HepG2 (cell line): Measurements from ENCODE around the gene LAIR1. TPM values are rescaled to one million over a fixed set of nuclear protein-coding genes. Genes with fewer than 3 reads are reported as not detected.

Source experiments
- ATAC-seq: fragments of 200-7000 bp; cut with Tn5 transposase; 3 replicates; pipeline ENCODE4 v1.9.1; 2020; ENCODE audit warnings: mild to moderate bottlenecking, moderate library complexity
- BruUV-seq: library from RNA; stranded (reverse); fragments of 400-500 nt; replicated peaks from 2 replicates; lab custom pipeline; 2021; lab: Mats Ljungman, UMichigan
- CTCF ChIA-PET: fragments of 300-600 bp; formaldehyde crosslinking; extraction: SDS; loops from one replicate; lab custom pipeline; 2021; ENCODE audit warnings: low total read pairs, inconsistent platforms, low intra/inter-chr PET ratio; lab: Yijun Ruan, JAX
- POLR2A ChIA-PET: fragments of 350-600 bp; sonication (Branson Sonifier 250); formaldehyde crosslinking; loops from one replicate; lab custom pipeline; 2020; ENCODE audit warnings: antibody characterized with exemption, inconsistent platforms; lab: Yijun Ruan, JAX
- DNase-seq: peaks from one replicate; pipeline ENCODE4 v3.0.0-alpha.2; 2015; ENCODE audit warnings: low spot score
- FAIRE-seq: peaks from 3 replicates; lab custom pipeline; 2011; peaks lifted over from hg19 to GRCh38; lab: Jason Lieb, UNC
- H2AFZ ChIP-seq: one replicate; pipeline ENCODE4 v1.6.1; 2011; ENCODE audit warnings: low read length, inconsistent platforms
- H3K27ac ChIP-seq: fragments of 300-600 bp; 3 replicates; pipeline ENCODE4 v1.8.0; 2011; ENCODE audit warnings: mixed run types, mild to moderate bottlenecking, mixed read lengths, low read length, inconsistent platforms; ENCODE audit not compliant: insufficient read depth; ENCODE audit errors: extremely low read length
- H3K27me3 ChIP-seq, 2 experiments: fragments of 200-600 bp in 1 of 2; 2 replicates in 1 of 2; 3 replicates in 1 of 2; pipeline versions ENCODE4 v1.6.0 to v1.8.0; 2011; ENCODE audit warnings: low read length in 2 of 2, mild to moderate bottlenecking in 2 of 2, moderate library complexity in 2 of 2, inconsistent platforms in 1 of 2; ENCODE audit not compliant: insufficient read depth in 2 of 2, control insufficient read depth in 1 of 2
- H3K36me3 ChIP-seq, 2 experiments: fragments of 200-600 bp in 1 of 2; replicated peaks in 1 of 2; 2 replicates in 1 of 2; 3 replicates in 1 of 2; pipeline versions ENCODE4 v1.5.1 to v1.8.0; 2011; ENCODE audit warnings: low read length in 2 of 2, inconsistent platforms in 1 of 2; ENCODE audit not compliant: insufficient read depth in 2 of 2, control insufficient read depth in 1 of 2
- H3K4me1 ChIP-seq: 2 replicates; pipeline ENCODE4 v1.5.1; 2012; ENCODE audit warnings: low read length, inconsistent platforms; ENCODE audit not compliant: insufficient read depth
- H3K4me2 ChIP-seq: 2 replicates; pipeline ENCODE4 v1.6.0; 2011; ENCODE audit warnings: low read depth, low read length, inconsistent platforms
- H3K4me3 ChIP-seq, 3 experiments: fragments of 200-600 bp in 1 of 3; sonication (generic), shearing (Covaris generic) in 1 of 3; replicated peaks in 1 of 3; 2 replicates each; pipeline ENCODE4 v1.5.1; 2011 to 2016; ENCODE audit warnings: low read length in 3 of 3, inconsistent platforms in 2 of 3, low read depth in 2 of 3, mild to moderate bottlenecking in 2 of 3, control low read depth in 1 of 3, mixed read lengths in 1 of 3; ENCODE audit not compliant: insufficient read depth in 1 of 3
- H3K79me2 ChIP-seq: one replicate; pipeline ENCODE4 v1.6.1; 2011; ENCODE audit warnings: low read length, inconsistent platforms; ENCODE audit not compliant: insufficient read depth
- H3K9ac ChIP-seq: 2 replicates; pipeline ENCODE4 v1.6.0; 2011; ENCODE audit warnings: mild to moderate bottlenecking, low read depth, low read length, inconsistent platforms; ENCODE audit not compliant: insufficient read depth
- H3K9me3 ChIP-seq: 2 replicates; pipeline ENCODE4 v1.5.1; 2012; ENCODE audit warnings: mild to moderate bottlenecking, low read length
- H4K20me1 ChIP-seq: 2 replicates; pipeline ENCODE4 v1.6.0; 2011; ENCODE audit warnings: inconsistent platforms, mild to moderate bottlenecking, low read length, moderate library complexity; ENCODE audit not compliant: insufficient read depth
- GATAD2A ChIP-seq: IDR thresholded peaks from 2 replicates; pipeline ENCODE4 v1.6.1; 2016
- HNRNPH1 ChIP-seq: fragments of 200-400 bp; formaldehyde crosslinking; optimal IDR thresholded peaks from 2 replicates; pipeline ENCODE3; 2017; ENCODE audit warnings: mild to moderate bottlenecking, low read depth, low read length
- IRF2 ChIP-seq: IDR thresholded peaks from 2 replicates; pipeline ENCODE4 v1.6.1; 2018; ENCODE audit warnings: missing genetic modification reagents, missing compliant biosample characterization
- NFIB ChIP-seq: sonication (generic); formaldehyde crosslinking; IDR thresholded peaks from 2 replicates; pipeline ENCODE4 v1.9.0; 2021; ENCODE audit warnings: missing genetic modification reagents, mild to moderate bottlenecking, borderline replicate concordance
- POLR2AphosphoS5 ChIP-seq: IDR thresholded peaks from 2 replicates; pipeline ENCODE4 v1.6.1; 2012; ENCODE audit warnings: low read depth, low read length
- RBM39 ChIP-seq: fragments of 200-400 bp; formaldehyde crosslinking; IDR thresholded peaks from one replicate; pipeline ENCODE4 v1.6.1; 2018; ENCODE audit warnings: antibody characterized with exemption, mild to moderate bottlenecking, low read depth, low read length; ENCODE audit not compliant: poor library complexity, severe bottlenecking
- RCOR2 ChIP-seq: IDR thresholded peaks from 2 replicates; pipeline ENCODE4 v1.6.1; 2016; ENCODE audit warnings: missing biosample characterization, missing genetic modification reagents
- TCF12 ChIP-seq, 2 experiments: fragments of 450-650 bp in 1 of 2; sonication (generic) in 1 of 2; formaldehyde crosslinking in 1 of 2; IDR thresholded peaks; 2 replicates each; pipeline versions ENCODE4 v1.6.1 to v1.8.0; 2017 to 2022; ENCODE audit warnings: antibody characterized with exemption in 1 of 2, mild to moderate bottlenecking in 1 of 2, missing genetic modification reagents in 1 of 2, moderate library complexity in 1 of 2
- TMF1 ChIP-seq: sonication (generic); formaldehyde crosslinking; IDR thresholded peaks from 2 replicates; pipeline ENCODE4 v1.8.1; 2022; ENCODE audit warnings: low read depth, missing genetic modification reagents
- ZC3H13 ChIP-seq: sonication (generic); formaldehyde crosslinking; IDR thresholded peaks from 2 replicates; pipeline ENCODE4 v1.8.1; 2023; ENCODE audit warnings: mild to moderate bottlenecking, missing genetic modification reagents, moderate library complexity
- ZNF251 ChIP-seq: sonication (generic); formaldehyde crosslinking; IDR thresholded peaks from 2 replicates; pipeline ENCODE4 v1.9.0; 2021; ENCODE audit warnings: mild to moderate bottlenecking, missing genetic modification reagents
- ZNF562 ChIP-seq: sonication (generic); formaldehyde crosslinking; IDR thresholded peaks from 2 replicates; pipeline ENCODE4 v1.8.0; 2022; ENCODE audit warnings: missing genetic modification reagents, borderline replicate concordance
- ZNF720 ChIP-seq: sonication (generic); formaldehyde crosslinking; IDR thresholded peaks from 2 replicates; pipeline ENCODE4 v1.4.0; 2020; ENCODE audit warnings: missing genetic modification reagents
- ZNF839 ChIP-seq: sonication (generic); formaldehyde crosslinking; IDR thresholded peaks from 2 replicates; pipeline ENCODE4 v1.4.0; 2020; ENCODE audit warnings: missing genetic modification reagents, mild to moderate bottlenecking, borderline replicate concordance
- WGBS: methylation state at CpG from one replicate; pipeline ENCODE4 v1.1.6; 2017; ENCODE audit warnings: low lambda C conversion rate; 5-methylcytosine and 5-hydroxymethylcytosine counted together
- in situ Hi-C: cut with HindIII; loops from 2 replicates; pipeline ENCODE4 v1.10.0; 2017; ENCODE audit warnings: low pct_unique_long_range_greater_than_20kb; ENCODE audit not compliant: extremely low pct_ligation_motif_present
- intact Hi-C: fragments of 100-400 bp; cut with micrococcal nuclease; formaldehyde crosslinking; loops from one replicate; pipeline ENCODE4 v1.10.0; 2022; ENCODE audit not compliant: unreplicated experiment
- polyA plus RNA-seq, 8 experiments: library from polyadenylated mRNA; depleted of rRNA in 3 of 8; stranded (reverse) in 7 of 8; unstranded in 1 of 8; fragments of >200 nt; fragmentation: Illumina TruSeq in 4 of 8; extraction: Trizol in 4 of 8; gene quantifications; 2 replicates each; pipeline versions ENCODE4 v1.2.1 to v1.2.3, GENCODE V29; 2011 to 2016; ENCODE audit warnings: low read depth in 4 of 8, missing spikeins in 1 of 8, mixed read lengths in 1 of 8; ENCODE audit not compliant: insufficient read depth in 1 of 8
- total RNA-seq, 5 experiments: library from RNA; depleted of rRNA; stranded (reverse); fragments of >200 nt; fragmentation: Illumina TruSeq; extraction: Trizol; gene quantifications; 2 replicates each; pipeline ENCODE4 v1.2.3, GENCODE V29; 2016; ENCODE audit warnings: low read depth in 1 of 5
- TF ChIP-seq, protein P1 (sequence below): sonication (generic); formaldehyde crosslinking; IDR thresholded peaks from 2 replicates; pipeline ENCODE4 v1.4.0; 2020; ENCODE audit warnings: missing genetic modification reagents
- TF ChIP-seq, protein P2 (sequence below): sonication (generic); formaldehyde crosslinking; IDR thresholded peaks from 2 replicates; pipeline ENCODE4 v1.4.0; 2020; ENCODE audit warnings: missing genetic modification reagents
- TF ChIP-seq, protein P3 (sequence below): sonication (generic); formaldehyde crosslinking; IDR thresholded peaks from 2 replicates; pipeline ENCODE4 v1.5.1; 2020; ENCODE audit warnings: mild to moderate bottlenecking, missing genetic modification reagents, borderline replicate concordance

LAIR1 gene
- total and polyA plus RNA-seq, 2 of the 13 experiments (the other 11 are each of a cell fraction or from before 2014, with no cell fraction given): 0.75 to 1.2 TPM

DNA sequence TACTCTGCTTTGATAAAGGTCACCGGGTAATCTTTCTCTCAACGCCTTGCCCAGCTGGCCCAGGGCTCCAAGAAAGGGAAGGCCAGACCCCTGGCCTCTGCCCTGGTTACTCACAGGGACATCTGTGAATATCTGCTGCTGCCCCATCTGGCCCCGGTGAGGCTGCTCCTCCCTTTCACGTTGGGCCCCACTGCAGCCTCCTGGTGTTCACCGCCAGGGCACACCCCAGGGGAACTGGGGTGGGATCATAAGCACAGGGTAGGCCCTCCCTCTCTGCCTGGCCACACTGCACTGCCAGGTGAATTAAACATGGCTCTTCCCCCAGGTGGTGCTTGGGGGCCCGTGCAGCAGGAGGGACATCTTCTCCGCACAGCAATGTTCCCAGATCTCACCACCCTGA is 12.7 kb downstream of the LAIR1 start:
- Histone ChIP-seq H4K20me1 (no peaks in the 10 kb centered on the region), H3K4me1 (no peaks in the 10 kb centered on the region), H3K79me2 (no peaks in the 10 kb centered on the region), H3K9ac (no peak overlapping the region), H3K27me3 (peaks cover 0 to 4% of the 10 kb centered on the region in 2 experiments; a peak in 2 of 5 replicates), H3K36me3 (no peaks in the 10 kb centered on the region), H3K4me2 (no peak overlapping the region), H3K9me3 (no peaks in the 10 kb centered on the region), H3K4me3 (no peak overlapping the region), H2AFZ (no peak overlapping the region), H3K27ac (no peak overlapping the region)
- TF ChIP-seq RCOR2 (CRISPR knock-in tag): no peak
- TF ChIP-seq, protein P1, sequence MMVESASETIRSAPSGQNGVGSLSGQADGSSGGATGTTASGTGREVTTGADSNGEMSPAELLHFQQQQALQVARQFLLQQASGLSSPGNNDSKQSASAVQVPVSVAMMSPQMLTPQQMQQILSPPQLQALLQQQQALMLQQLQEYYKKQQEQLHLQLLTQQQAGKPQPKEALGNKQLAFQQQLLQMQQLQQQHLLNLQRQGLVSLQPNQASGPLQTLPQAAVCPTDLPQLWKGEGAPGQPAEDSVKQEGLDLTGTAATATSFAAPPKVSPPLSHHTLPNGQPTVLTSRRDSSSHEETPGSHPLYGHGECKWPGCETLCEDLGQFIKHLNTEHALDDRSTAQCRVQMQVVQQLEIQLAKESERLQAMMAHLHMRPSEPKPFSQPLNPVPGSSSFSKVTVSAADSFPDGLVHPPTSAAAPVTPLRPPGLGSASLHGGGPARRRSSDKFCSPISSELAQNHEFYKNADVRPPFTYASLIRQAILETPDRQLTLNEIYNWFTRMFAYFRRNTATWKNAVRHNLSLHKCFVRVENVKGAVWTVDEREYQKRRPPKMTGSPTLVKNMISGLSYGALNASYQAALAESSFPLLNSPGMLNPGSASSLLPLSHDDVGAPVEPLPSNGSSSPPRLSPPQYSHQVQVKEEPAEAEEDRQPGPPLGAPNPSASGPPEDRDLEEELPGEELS (CRISPR knock-in tag): no peak
- TF ChIP-seq, protein P2, sequence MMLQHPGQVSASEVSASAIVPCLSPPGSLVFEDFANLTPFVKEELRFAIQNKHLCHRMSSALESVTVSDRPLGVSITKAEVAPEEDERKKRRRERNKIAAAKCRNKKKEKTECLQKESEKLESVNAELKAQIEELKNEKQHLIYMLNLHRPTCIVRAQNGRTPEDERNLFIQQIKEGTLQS (CRISPR knock-in tag): no peak
- TF ChIP-seq ZC3H13: no peak
- TF ChIP-seq ZNF251 (CRISPR knock-in tag): no peak
- TF ChIP-seq GATAD2A (CRISPR knock-in tag): no peak
- TF ChIP-seq TCF12 (IDR thresholded peaks at IDR 0.05): no peak
- TF ChIP-seq TCF12 (CRISPR knock-in tag; IDR thresholded peaks at IDR 0.05): no peak
- no peak for TF ChIP-seq ZNF720 (CRISPR knock-in tag)
- no peak for TF ChIP-seq ZNF562 (CRISPR knock-in tag)
- TF ChIP-seq HNRNPH1: no peak
- TF ChIP-seq NFIB (CRISPR knock-in tag): no peak
- no peak for TF ChIP-seq RBM39
- TF ChIP-seq, protein P3, sequence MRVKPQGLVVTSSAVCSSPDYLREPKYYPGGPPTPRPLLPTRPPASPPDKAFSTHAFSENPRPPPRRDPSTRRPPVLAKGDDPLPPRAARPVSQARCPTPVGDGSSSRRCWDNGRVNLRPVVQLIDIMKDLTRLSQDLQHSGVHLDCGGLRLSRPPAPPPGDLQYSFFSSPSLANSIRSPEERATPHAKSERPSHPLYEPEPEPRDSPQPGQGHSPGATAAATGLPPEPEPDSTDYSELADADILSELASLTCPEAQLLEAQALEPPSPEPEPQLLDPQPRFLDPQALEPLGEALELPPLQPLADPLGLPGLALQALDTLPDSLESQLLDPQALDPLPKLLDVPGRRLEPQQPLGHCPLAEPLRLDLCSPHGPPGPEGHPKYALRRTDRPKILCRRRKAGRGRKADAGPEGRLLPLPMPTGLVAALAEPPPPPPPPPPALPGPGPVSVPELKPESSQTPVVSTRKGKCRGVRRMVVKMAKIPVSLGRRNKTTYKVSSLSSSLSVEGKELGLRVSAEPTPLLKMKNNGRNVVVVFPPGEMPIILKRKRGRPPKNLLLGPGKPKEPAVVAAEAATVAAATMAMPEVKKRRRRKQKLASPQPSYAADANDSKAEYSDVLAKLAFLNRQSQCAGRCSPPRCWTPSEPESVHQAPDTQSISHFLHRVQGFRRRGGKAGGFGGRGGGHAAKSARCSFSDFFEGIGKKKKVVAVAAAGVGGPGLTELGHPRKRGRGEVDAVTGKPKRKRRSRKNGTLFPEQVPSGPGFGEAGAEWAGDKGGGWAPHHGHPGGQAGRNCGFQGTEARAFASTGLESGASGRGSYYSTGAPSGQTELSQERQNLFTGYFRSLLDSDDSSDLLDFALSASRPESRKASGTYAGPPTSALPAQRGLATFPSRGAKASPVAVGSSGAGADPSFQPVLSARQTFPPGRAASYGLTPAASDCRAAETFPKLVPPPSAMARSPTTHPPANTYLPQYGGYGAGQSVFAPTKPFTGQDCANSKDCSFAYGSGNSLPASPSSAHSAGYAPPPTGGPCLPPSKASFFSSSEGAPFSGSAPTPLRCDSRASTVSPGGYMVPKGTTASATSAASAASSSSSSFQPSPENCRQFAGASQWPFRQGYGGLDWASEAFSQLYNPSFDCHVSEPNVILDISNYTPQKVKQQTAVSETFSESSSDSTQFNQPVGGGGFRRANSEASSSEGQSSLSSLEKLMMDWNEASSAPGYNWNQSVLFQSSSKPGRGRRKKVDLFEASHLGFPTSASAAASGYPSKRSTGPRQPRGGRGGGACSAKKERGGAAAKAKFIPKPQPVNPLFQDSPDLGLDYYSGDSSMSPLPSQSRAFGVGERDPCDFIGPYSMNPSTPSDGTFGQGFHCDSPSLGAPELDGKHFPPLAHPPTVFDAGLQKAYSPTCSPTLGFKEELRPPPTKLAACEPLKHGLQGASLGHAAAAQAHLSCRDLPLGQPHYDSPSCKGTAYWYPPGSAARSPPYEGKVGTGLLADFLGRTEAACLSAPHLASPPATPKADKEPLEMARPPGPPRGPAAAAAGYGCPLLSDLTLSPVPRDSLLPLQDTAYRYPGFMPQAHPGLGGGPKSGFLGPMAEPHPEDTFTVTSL (CRISPR knock-in tag): no peak
- TF ChIP-seq POLR2AphosphoS5: no peak
- TF ChIP-seq ZNF839: no peak
- TF ChIP-seq TMF1: no peak
- no peak for TF ChIP-seq IRF2 (CRISPR knock-in tag)
- no peak for FAIRE-seq
- ATAC-seq: peak; percentile 38; the same call in 2 of the 3 replicates
- DNase-seq: no peak
- BruUV-seq: no TSS peak
- intact Hi-C loops (loop anchor here (5.0 kb wide), 1 partner anchor 40 kb away; no protein-coding TSS in a partner anchor), in situ Hi-C loops (no loop called here)
- ChIA-PET POLR2A (no interaction called here), CTCF (no interaction called here)
- WGBS: 15% methylated on average over 4 of the region's 7 CpGs
